MM.1S (cell line): ENCODE results near the gene TRAPPC12.

ENCODE experiments used
- EZH2 ChIP-seq: fragments of 300-600 bp; sonication (generic); optimal IDR thresholded peaks from 2 replicates; pipeline ENCODE3; 2017; ENCODE audit warnings: low read depth, mild to moderate bottlenecking, antibody characterized with exemption, low read length, mixed read lengths
- EZH2phosphoT487 ChIP-seq: fragments of 300-600 bp; sonication (generic); IDR thresholded peaks from 2 replicates; pipeline ENCODE4 v1.6.1; 2018; ENCODE audit warnings: antibody characterized with exemption, low read length

DNA sequence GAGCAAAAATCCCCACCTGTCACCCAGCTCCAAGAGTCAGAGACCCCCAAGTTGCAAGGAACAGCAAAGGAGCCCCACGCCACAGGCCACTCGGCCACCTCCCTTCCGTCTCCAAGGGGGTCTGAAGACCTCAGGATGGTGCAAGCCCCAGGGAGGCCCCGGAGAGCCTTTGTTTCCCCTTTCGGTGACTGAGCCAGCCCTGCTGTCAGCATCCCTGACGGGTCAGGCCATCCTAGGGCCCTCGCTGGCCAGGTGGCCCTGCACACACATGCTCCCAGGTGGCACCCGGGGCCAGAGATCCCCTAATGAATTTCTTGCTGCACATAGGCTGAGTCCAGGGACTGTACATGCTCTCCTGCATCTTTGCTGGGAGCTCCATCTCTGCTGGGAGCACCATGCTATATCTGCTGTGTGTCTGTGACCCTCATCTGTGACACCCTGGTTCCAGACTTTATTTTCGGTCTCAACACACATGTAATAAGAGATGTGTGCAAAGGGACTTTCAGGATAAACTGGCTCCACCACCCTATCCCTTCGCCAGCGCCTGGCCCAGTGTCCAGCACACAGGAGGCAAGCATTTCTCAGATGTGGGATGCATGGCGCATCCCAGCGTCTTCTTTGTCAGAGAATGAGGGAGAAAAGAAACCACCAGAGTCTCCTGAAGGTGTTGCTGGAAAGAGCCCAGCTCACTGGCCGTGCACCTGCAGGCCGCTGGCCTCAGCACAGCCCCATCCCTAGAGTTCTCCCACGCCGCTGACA, 112.4 kb downstream of the TRAPPC12 start:
- no peak for TF ChIP-seq EZH2
- TF ChIP-seq EZH2phosphoT487, result no peak
